Endodermal cell (in vitro differentiated cells): Measurements from ENCODE around the gene BTRC. TPM values are rescaled to one million over a fixed set of nuclear protein-coding genes. Genes with fewer than 3 reads are reported as not detected.

Experiments used
- DNase-seq: peaks from one replicate; pipeline ENCODE4 v3.0.0-alpha.2; 2017
- H3K27ac ChIP-seq: 2 replicates; pipeline ENCODE4 v1.5.1; 2013; ENCODE audit warnings: mild to moderate bottlenecking, low read depth, low read length, moderate library complexity
- H3K27me3 ChIP-seq: 2 replicates; pipeline ENCODE4 v1.6.1; 2013; ENCODE audit warnings: mild to moderate bottlenecking, low read length, moderate library complexity; ENCODE audit not compliant: insufficient read depth, control insufficient read depth, poor library complexity, severe bottlenecking
- H3K36me3 ChIP-seq: 2 replicates; pipeline ENCODE4 v1.7.0; 2013; ENCODE audit warnings: mild to moderate bottlenecking, low read length, moderate library complexity; ENCODE audit not compliant: control insufficient read depth, insufficient read depth
- H3K4me1 ChIP-seq: one replicate; pipeline ENCODE4 v1.7.0; 2013; ENCODE audit warnings: low read length; ENCODE audit not compliant: control insufficient read depth, insufficient read depth
- H3K4me3 ChIP-seq: 2 replicates; pipeline ENCODE4 v1.5.1; 2013; ENCODE audit warnings: mild to moderate bottlenecking, low read length, moderate library complexity
- H3K9ac ChIP-seq: 2 replicates; pipeline ENCODE4 v1.6.1; 2013; ENCODE audit warnings: mild to moderate bottlenecking, low read length, moderate library complexity; ENCODE audit not compliant: poor library complexity, severe bottlenecking; ENCODE audit errors: extremely low read depth
- H3K9me3 ChIP-seq: 2 replicates; pipeline ENCODE4 v1.6.1; 2013; ENCODE audit warnings: mild to moderate bottlenecking, low read length, moderate library complexity; ENCODE audit not compliant: control insufficient read depth
- H3K27ac Mint-ChIP-seq: 2 replicates; pipeline ENCODE4 v1.8.0; 2020; ENCODE audit warnings: mixed read lengths
- H3K27me3 Mint-ChIP-seq: 2 replicates; pipeline ENCODE4 v1.8.0; 2021; ENCODE audit warnings: mild to moderate bottlenecking, mixed read lengths; ENCODE audit not compliant: insufficient read depth
- H3K36me3 Mint-ChIP-seq: 2 replicates; pipeline ENCODE4 v1.8.0; 2020; ENCODE audit warnings: low read depth, mixed read lengths
- H3K4me1 Mint-ChIP-seq: 2 replicates; pipeline ENCODE4 v1.8.0; 2020; ENCODE audit warnings: mixed read lengths
- H3K4me3 Mint-ChIP-seq: 2 replicates; pipeline ENCODE4 v1.8.0; 2020; ENCODE audit warnings: mild to moderate bottlenecking, moderate library complexity, mixed read lengths
- H3K9me3 Mint-ChIP-seq: 2 replicates; pipeline ENCODE4 v1.8.0; 2020; ENCODE audit warnings: mild to moderate bottlenecking, mixed read lengths
- CTCF ChIP-seq: fragments of 200-600 bp; sonication (generic); conservative IDR thresholded peaks from 2 replicates; pipeline ENCODE4 v1.5.0; 2021; ENCODE audit warnings: antibody characterized with exemption, mild to moderate bottlenecking
- WGBS, 2 experiments: methylation state at CpG; one replicate each; pipeline versions ENCODE4 v1.1.5 to v1.1.7; 2013; ENCODE audit warnings: missing lambda C conversion rate in 2 of 2, mixed read lengths in 1 of 2; ENCODE audit not compliant: insufficient coverage in 1 of 2, insufficient read length in 1 of 2; 5-methylcytosine and 5-hydroxymethylcytosine counted together
- total RNA-seq, 2 donors: library from RNA; stranded (reverse); fragmentation: NEBNext Ultra II Directional in 1 of 2; extraction: Animal tissue kit (Norgen Biotek cat#: 25700) in 1 of 2; gene quantifications; 2 replicates in 1 of 2; 3 replicates in 1 of 2; pipeline ENCODE4 v1.2.1, GENCODE V29; 2021

BTRC gene
- total RNA-seq, 2 donors from 2014 or later: 30.1 to 38.2 TPM

- no peak overlapping the region for H3K27ac Mint-ChIP-seq
- no peak for TF ChIP-seq CTCF
- Histone ChIP-seq H3K4me1 (peaks cover 25% of the 10 kb centered on the region), H3K36me3 (no peaks in the 10 kb centered on the region), H3K9ac (no peak overlapping the region), H3K9me3 (no peaks in the 10 kb centered on the region), H3K4me3 (no peak overlapping the region), H3K27me3 (peaks cover 5% of the 10 kb centered on the region), H3K27ac (no peak overlapping the region)
- no peaks in the 10 kb centered on the region for H3K27me3 Mint-ChIP-seq
- WGBS, 2 experiments: 44% methylated on average over 1 of the region's 2 CpGs; no CpG with 5 or more reads in 1 of the 2 experiments
- H3K4me3 Mint-ChIP-seq: no peak overlapping the region
- H3K4me1 Mint-ChIP-seq: peaks cover 61% of the 10 kb centered on the region
- DNase-seq: no peak
- H3K36me3 Mint-ChIP-seq: no peaks in the 10 kb centered on the region
- H3K9me3 Mint-ChIP-seq: no peaks in the 10 kb centered on the region
Observed at GRCh38 chr10:101446071-101446470, 92.1 kb downstream of the BTRC start.

- Mint-ChIP-seq H3K27me3 (peaks cover 6% of the 10 kb centered on the region), H3K36me3 (no peaks in the 10 kb centered on the region), H3K9me3 (no peaks in the 10 kb centered on the region), H3K4me3 (no peak overlapping the region), H3K4me1 (peaks cover 65% of the 10 kb centered on the region), H3K27ac (no peak overlapping the region)
- H3K4me1 ChIP-seq: peaks cover 30% of the 10 kb centered on the region
- H3K4me3 ChIP-seq: no peak overlapping the region
- 87% methylated on average over 7 of the region's 7 CpGs for WGBS, 2 experiments
- no peaks in the 10 kb centered on the region for H3K36me3 ChIP-seq
- DNase-seq: no peak
- H3K9ac ChIP-seq: no peak overlapping the region
- H3K27me3 ChIP-seq: peaks cover 14% of the 10 kb centered on the region
- H3K9me3 ChIP-seq: no peaks in the 10 kb centered on the region
- H3K27ac ChIP-seq: no peak overlapping the region
- no peak for TF ChIP-seq CTCF
Observed at GRCh38 chr10:101446947-101447346, 93.0 kb downstream of the BTRC start.

GRCh38 chr10:101447477-101447876 lies 93.5 kb downstream of the BTRC start:
- DNase-seq: no peak
- Histone ChIP-seq H3K9ac (no peak overlapping the region), H3K36me3 (no peaks in the 10 kb centered on the region), H3K4me3 (no peak overlapping the region), H3K9me3 (no peaks in the 10 kb centered on the region), H3K27me3 (peaks cover 19% of the 10 kb centered on the region), H3K27ac (no peak overlapping the region), H3K4me1 (peaks cover 30% of the 10 kb centered on the region)
- no peak for TF ChIP-seq CTCF
- H3K27me3 Mint-ChIP-seq: peaks cover 6% of the 10 kb centered on the region
- no peaks in the 10 kb centered on the region for H3K9me3 Mint-ChIP-seq
- no peak overlapping the region for H3K27ac Mint-ChIP-seq
- no peak overlapping the region for H3K4me3 Mint-ChIP-seq
- peaks cover 64% of the 10 kb centered on the region for H3K4me1 Mint-ChIP-seq
- H3K36me3 Mint-ChIP-seq: no peaks in the 10 kb centered on the region
- WGBS, 2 experiments: 100% methylated on average over 1 of the region's 2 CpGs; no CpG with 5 or more reads in 1 of the 2 experiments
